HepG2 (cell line): ENCODE measurements around the gene INHBE. TPM values are rescaled to one million over a fixed set of nuclear protein-coding genes. Genes with fewer than 3 reads are reported as not detected.

Source experiments
- CBFB ChIP-seq: sonication (generic); formaldehyde crosslinking; IDR thresholded peaks from 2 replicates; pipeline ENCODE4 v1.4.0; 2020; ENCODE audit warnings: missing genetic modification reagents
- FOXA1 ChIP-seq, 2 experiments: fragments of 450-650 bp in 1 of 2; sonication (generic) in 1 of 2; formaldehyde crosslinking in 1 of 2; IDR thresholded peaks; 2 replicates each; pipeline versions ENCODE4 v1.4.0 to v1.6.1; 2016 to 2020; ENCODE audit warnings: missing genetic modification reagents in 1 of 2
- MXI1 ChIP-seq: IDR thresholded peaks from 3 replicates; pipeline ENCODE4 v1.6.1; 2012; ENCODE audit warnings: low read depth, low read length, inconsistent platforms, borderline replicate concordance
- NCOA1 ChIP-seq: sonication (generic); formaldehyde crosslinking; IDR thresholded peaks from 2 replicates; pipeline ENCODE4 v1.9.0; 2021; ENCODE audit warnings: missing genetic modification reagents
- NFE2L2 ChIP-seq: fragments of 150-350 bp; IDR thresholded peaks from 2 replicates; pipeline ENCODE4 v1.6.1; 2014; ENCODE audit warnings: low read length
- NFIB ChIP-seq: sonication (generic); formaldehyde crosslinking; IDR thresholded peaks from 2 replicates; pipeline ENCODE4 v1.9.0; 2021; ENCODE audit warnings: missing genetic modification reagents, mild to moderate bottlenecking, borderline replicate concordance
- PHF5A ChIP-seq: IDR thresholded peaks from one replicate; pipeline ENCODE4 v1.6.1; 2018; ENCODE audit warnings: low read depth, missing genetic modification reagents; ENCODE audit not compliant: unreplicated experiment
- SMC3 ChIP-seq: IDR thresholded peaks from 2 replicates; pipeline ENCODE4 v1.6.1; 2011; ENCODE audit warnings: low read length, improper control_type of control experiment
- STAT5B ChIP-seq: sonication (generic); formaldehyde crosslinking; IDR thresholded peaks from 2 replicates; pipeline ENCODE4 v1.4.0; 2020; ENCODE audit warnings: missing genetic modification reagents
- XBP1 ChIP-seq: sonication (generic); formaldehyde crosslinking; IDR thresholded peaks from 2 replicates; pipeline ENCODE4 v1.5.0; 2020; ENCODE audit warnings: missing genetic modification reagents
- ZNF263 ChIP-seq: sonication (generic); formaldehyde crosslinking; IDR thresholded peaks from 2 replicates; pipeline ENCODE4 v1.4.0; 2020; ENCODE audit warnings: missing genetic modification reagents
- polyA plus RNA-seq, 8 experiments: library from polyadenylated mRNA; depleted of rRNA in 3 of 8; stranded (reverse) in 7 of 8; unstranded in 1 of 8; fragments of >200 nt; fragmentation: Illumina TruSeq in 4 of 8; extraction: Trizol in 4 of 8; gene quantifications; 2 replicates each; pipeline versions ENCODE4 v1.2.1 to v1.2.3, GENCODE V29; 2011 to 2016; ENCODE audit warnings: low read depth in 4 of 8, missing spikeins in 1 of 8, mixed read lengths in 1 of 8; ENCODE audit not compliant: insufficient read depth in 1 of 8
- total RNA-seq, 5 experiments: library from RNA; depleted of rRNA; stranded (reverse); fragments of >200 nt; fragmentation: Illumina TruSeq; extraction: Trizol; gene quantifications; 2 replicates each; pipeline ENCODE4 v1.2.3, GENCODE V29; 2016; ENCODE audit warnings: low read depth in 1 of 5
- TF ChIP-seq, protein P1 (sequence below): sonication (generic); formaldehyde crosslinking; IDR thresholded peaks from 2 replicates; pipeline ENCODE4 v1.8.1; 2022; ENCODE audit warnings: mild to moderate bottlenecking, missing genetic modification reagents
- TF ChIP-seq, protein P2 (sequence below): sonication (generic); formaldehyde crosslinking; IDR thresholded peaks from 2 replicates; pipeline ENCODE4 v1.5.0; 2020; ENCODE audit warnings: mild to moderate bottlenecking, missing genetic modification reagents
- TF ChIP-seq, protein P3 (sequence below): sonication (generic); formaldehyde crosslinking; IDR thresholded peaks from 2 replicates; pipeline ENCODE4 v1.8.0; 2022; ENCODE audit warnings: missing genetic modification reagents, low read depth, mild to moderate bottlenecking, borderline replicate concordance
- TF ChIP-seq, protein P4 (sequence below): sonication (generic); formaldehyde crosslinking; IDR thresholded peaks from 2 replicates; pipeline ENCODE4 v1.4.0; 2020; ENCODE audit warnings: missing genetic modification reagents
- TF ChIP-seq, protein P5 (sequence below): IDR thresholded peaks from 2 replicates; pipeline ENCODE4 v1.6.1; 2016; ENCODE audit warnings: low read depth, control low read depth
- TF ChIP-seq, protein P6 (sequence below): sonication (generic); formaldehyde crosslinking; conservative IDR thresholded peaks from 2 replicates; pipeline ENCODE4 v1.8.0; 2022; ENCODE audit warnings: low read depth, missing genetic modification reagents

INHBE gene
- total and polyA plus RNA-seq, 2 of the 13 experiments (the other 11 are each of a cell fraction or from before 2014, with no cell fraction given) = 17.0 to 32.0 TPM

DNA sequence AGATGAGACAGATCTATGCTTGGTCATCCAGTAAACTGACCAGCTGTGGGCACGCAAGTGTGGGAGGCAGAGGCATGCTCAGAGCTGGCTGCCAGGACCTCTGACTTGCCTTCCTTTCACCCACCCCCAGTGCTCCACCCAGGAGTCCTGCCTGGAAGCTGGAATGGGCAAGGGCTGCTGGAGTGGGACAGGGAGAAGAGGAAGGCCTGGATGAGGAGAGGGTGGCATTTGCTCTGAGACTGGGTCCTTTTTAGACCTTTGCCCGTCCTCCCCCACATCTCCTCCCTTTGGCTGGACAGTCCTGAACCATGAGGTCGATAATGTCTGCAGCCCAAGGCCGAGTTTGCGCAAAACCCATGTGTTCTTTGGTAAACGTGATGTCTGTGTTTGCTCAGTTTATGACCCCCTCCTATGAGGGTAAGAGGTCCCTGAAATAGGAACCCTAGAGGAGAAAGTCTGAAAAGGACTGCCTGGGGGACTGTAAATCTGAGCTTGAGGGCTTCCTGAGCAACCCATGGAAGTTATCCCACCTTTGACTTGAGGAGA lies 3.8 kb upstream of the INHBE start (continued):
- TF ChIP-seq PHF5A (CRISPR knock-in tag) (peak; percentile 90), NFIB (CRISPR knock-in tag) (no peak), NFE2L2 (no peak), XBP1 (CRISPR knock-in tag) (no peak), FOXA1 (IDR thresholded peaks at IDR 0.05) (peak; percentile 43; the same call in 1 of the 2 replicates), FOXA1 (CRISPR knock-in tag; IDR thresholded peaks at IDR 0.05) (peak; percentile 96), NCOA1 (CRISPR knock-in tag) (peak; percentile 89; the same call in 1 of the 2 replicates), MXI1 (peak; percentile 90; the same call in 1 of the 3 replicates), ZNF263 (CRISPR knock-in tag) (peak; percentile 92), SMC3 (peak; percentile 14; the same call in 1 of the 2 replicates), STAT5B (CRISPR knock-in tag) (peak; percentile 93), CBFB (peak; percentile 83)
- TF ChIP-seq, protein P1, sequence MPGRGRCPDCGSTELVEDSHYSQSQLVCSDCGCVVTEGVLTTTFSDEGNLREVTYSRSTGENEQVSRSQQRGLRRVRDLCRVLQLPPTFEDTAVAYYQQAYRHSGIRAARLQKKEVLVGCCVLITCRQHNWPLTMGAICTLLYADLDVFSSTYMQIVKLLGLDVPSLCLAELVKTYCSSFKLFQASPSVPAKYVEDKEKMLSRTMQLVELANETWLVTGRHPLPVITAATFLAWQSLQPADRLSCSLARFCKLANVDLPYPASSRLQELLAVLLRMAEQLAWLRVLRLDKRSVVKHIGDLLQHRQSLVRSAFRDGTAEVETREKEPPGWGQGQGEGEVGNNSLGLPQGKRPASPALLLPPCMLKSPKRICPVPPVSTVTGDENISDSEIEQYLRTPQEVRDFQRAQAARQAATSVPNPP = peak; percentile 87; the same call in 1 of the 2 replicates
- TF ChIP-seq, protein P2, sequence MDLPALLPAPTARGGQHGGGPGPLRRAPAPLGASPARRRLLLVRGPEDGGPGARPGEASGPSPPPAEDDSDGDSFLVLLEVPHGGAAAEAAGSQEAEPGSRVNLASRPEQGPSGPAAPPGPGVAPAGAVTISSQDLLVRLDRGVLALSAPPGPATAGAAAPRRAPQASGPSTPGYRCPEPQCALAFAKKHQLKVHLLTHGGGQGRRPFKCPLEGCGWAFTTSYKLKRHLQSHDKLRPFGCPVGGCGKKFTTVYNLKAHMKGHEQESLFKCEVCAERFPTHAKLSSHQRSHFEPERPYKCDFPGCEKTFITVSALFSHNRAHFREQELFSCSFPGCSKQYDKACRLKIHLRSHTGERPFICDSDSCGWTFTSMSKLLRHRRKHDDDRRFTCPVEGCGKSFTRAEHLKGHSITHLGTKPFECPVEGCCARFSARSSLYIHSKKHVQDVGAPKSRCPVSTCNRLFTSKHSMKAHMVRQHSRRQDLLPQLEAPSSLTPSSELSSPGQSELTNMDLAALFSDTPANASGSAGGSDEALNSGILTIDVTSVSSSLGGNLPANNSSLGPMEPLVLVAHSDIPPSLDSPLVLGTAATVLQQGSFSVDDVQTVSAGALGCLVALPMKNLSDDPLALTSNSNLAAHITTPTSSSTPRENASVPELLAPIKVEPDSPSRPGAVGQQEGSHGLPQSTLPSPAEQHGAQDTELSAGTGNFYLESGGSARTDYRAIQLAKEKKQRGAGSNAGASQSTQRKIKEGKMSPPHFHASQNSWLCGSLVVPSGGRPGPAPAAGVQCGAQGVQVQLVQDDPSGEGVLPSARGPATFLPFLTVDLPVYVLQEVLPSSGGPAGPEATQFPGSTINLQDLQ (CRISPR knock-in tag) = no peak
- TF ChIP-seq, protein P3, sequence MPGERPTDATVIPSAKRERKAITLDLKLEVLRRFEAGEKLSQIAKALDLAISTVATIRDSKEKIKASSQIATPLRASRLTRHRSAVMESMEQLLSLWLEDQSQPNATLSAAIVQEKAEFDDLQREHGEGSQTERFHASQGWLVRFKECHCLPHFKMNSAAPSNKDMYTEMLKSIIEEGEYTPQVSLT (CRISPR knock-in tag) = 0 out of 2 replicates have a peak, but pooled peaks have one; percentile 44
- TF ChIP-seq, protein P4, sequence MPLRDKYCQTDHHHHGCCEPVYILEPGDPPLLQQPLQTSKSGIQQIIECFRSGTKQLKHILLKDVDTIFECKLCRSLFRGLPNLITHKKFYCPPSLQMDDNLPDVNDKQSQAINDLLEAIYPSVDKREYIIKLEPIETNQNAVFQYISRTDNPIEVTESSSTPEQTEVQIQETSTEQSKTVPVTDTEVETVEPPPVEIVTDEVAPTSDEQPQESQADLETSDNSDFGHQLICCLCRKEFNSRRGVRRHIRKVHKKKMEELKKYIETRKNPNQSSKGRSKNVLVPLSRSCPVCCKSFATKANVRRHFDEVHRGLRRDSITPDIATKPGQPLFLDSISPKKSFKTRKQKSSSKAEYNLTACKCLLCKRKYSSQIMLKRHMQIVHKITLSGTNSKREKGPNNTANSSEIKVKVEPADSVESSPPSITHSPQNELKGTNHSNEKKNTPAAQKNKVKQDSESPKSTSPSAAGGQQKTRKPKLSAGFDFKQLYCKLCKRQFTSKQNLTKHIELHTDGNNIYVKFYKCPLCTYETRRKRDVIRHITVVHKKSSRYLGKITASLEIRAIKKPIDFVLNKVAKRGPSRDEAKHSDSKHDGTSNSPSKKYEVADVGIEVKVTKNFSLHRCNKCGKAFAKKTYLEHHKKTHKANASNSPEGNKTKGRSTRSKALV (CRISPR knock-in tag) = peak; percentile 46; the same call in 1 of the 2 replicates
- TF ChIP-seq, protein P5, sequence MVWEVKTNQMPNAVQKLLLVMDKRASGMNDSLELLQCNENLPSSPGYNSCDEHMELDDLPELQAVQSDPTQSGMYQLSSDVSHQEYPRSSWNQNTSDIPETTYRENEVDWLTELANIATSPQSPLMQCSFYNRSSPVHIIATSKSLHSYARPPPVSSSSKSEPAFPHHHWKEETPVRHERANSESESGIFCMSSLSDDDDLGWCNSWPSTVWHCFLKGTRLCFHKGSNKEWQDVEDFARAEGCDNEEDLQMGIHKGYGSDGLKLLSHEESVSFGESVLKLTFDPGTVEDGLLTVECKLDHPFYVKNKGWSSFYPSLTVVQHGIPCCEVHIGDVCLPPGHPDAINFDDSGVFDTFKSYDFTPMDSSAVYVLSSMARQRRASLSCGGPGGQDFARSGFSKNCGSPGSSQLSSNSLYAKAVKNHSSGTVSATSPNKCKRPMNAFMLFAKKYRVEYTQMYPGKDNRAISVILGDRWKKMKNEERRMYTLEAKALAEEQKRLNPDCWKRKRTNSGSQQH = peak; percentile 74; the same call in 1 of the 2 replicates
- TF ChIP-seq, protein P6, sequence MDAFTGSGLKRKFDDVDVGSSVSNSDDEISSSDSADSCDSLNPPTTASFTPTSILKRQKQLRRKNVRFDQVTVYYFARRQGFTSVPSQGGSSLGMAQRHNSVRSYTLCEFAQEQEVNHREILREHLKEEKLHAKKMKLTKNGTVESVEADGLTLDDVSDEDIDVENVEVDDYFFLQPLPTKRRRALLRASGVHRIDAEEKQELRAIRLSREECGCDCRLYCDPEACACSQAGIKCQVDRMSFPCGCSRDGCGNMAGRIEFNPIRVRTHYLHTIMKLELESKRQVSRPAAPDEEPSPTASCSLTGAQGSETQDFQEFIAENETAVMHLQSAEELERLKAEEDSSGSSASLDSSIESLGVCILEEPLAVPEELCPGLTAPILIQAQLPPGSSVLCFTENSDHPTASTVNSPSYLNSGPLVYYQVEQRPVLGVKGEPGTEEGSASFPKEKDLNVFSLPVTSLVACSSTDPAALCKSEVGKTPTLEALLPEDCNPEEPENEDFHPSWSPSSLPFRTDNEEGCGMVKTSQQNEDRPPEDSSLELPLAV (CRISPR knock-in tag) = no peak
